ENCODE data around the gene TSHZ1.
"Not testable (repeated sequence)": the region's sequence is repeated elsewhere in the genome, so short reads cannot be mapped to it uniquely, and the experiment has no call there.

The TSHZ1 gene

GRCh38 chr18:75319905-75320304 lies 109.3 kb downstream of the TSHZ1 start:
- no peaks in the 10 kb centered on the region for H3K36me3 ChIP-seq (ENCODE audit: control insufficient read depth, insufficient read depth, low read length)

GRCh38 chr18:75320506-75320905 lies 109.9 kb downstream of the TSHZ1 start:
- Histone ChIP-seq H3K36me3 (ENCODE audit: control insufficient read depth, insufficient read depth, low read length) (no peaks in the 10 kb centered on the region), H3K27me3 (ENCODE audit: control insufficient read depth, insufficient read depth, low read length) (no peaks in the 10 kb centered on the region), H3K27ac (ENCODE audit: low read depth, low read length) (no peak overlapping the region), H3K4me3 (ENCODE audit: low read depth, low read length) (no peak overlapping the region), H3K9me3 (ENCODE audit: control insufficient read depth, insufficient read depth, low read length) (no peaks in the 10 kb centered on the region), H3K9ac (ENCODE audit: low read depth, low read length) (no peak overlapping the region), H3K4me1 (ENCODE audit: control insufficient read depth, insufficient read depth, low read length) (no peaks in the 10 kb centered on the region)

More at GRCh38 chr18:75319905-75320304, 109.3 kb downstream of the TSHZ1 start:
- Histone ChIP-seq H3K9ac (ENCODE audit: low read depth, low read length) (no peak overlapping the region), H3K4me1 (ENCODE audit: control insufficient read depth, insufficient read depth, low read length) (no peaks in the 10 kb centered on the region), H3K27me3 (ENCODE audit: control insufficient read depth, insufficient read depth, low read length) (no peaks in the 10 kb centered on the region), H3K4me3 (ENCODE audit: low read depth, low read length) (no peak overlapping the region), H3K9me3 (ENCODE audit: control insufficient read depth, insufficient read depth, low read length) (no peaks in the 10 kb centered on the region), H3K27ac (ENCODE audit: low read depth, low read length) (no peak overlapping the region)

- H3K36me3 ChIP-seq (ENCODE audit: control insufficient read depth, insufficient read depth, low read length) = no peaks in the 10 kb centered on the region
- H3K4me1 ChIP-seq (ENCODE audit: control insufficient read depth, insufficient read depth, low read length) = no peaks in the 10 kb centered on the region
- H3K27ac ChIP-seq (ENCODE audit: low read depth, low read length) = no peak overlapping the region
- no peaks in the 10 kb centered on the region for H3K27me3 ChIP-seq (ENCODE audit: control insufficient read depth, insufficient read depth, low read length)
- H3K4me3 ChIP-seq (ENCODE audit: low read depth, low read length) = no peak overlapping the region
- H3K9me3 ChIP-seq (ENCODE audit: control insufficient read depth, insufficient read depth, low read length) = no peaks in the 10 kb centered on the region
- no peak overlapping the region for H3K9ac ChIP-seq (ENCODE audit: low read depth, low read length)
These were observed 110.8 kb downstream of the TSHZ1 start for GRCh38 chr18:75321431-75321830.

GRCh38 chr18:75322206-75322605 lies 111.6 kb downstream of the TSHZ1 start:
- Histone ChIP-seq H3K9me3 (ENCODE audit: control insufficient read depth, insufficient read depth, low read length) (peaks cover 5% of the 10 kb centered on the region; the same call in 1 of the 2 replicates), H3K9ac (ENCODE audit: low read depth, low read length) (no peak overlapping the region), H3K4me3 (ENCODE audit: low read depth, low read length) (no peak overlapping the region), H3K36me3 (ENCODE audit: control insufficient read depth, insufficient read depth, low read length) (no peaks in the 10 kb centered on the region), H3K27me3 (ENCODE audit: control insufficient read depth, insufficient read depth, low read length) (no peaks in the 10 kb centered on the region), H3K27ac (ENCODE audit: low read depth, low read length) (no peak overlapping the region), H3K4me1 (ENCODE audit: control insufficient read depth, insufficient read depth, low read length) (no peaks in the 10 kb centered on the region)

GRCh38 chr18:75323821-75324585 lies 113.4 kb downstream of the TSHZ1 start:
- no peak overlapping the region for H3K4me3 ChIP-seq (ENCODE audit: low read depth, low read length)
- H3K4me1 ChIP-seq (ENCODE audit: control insufficient read depth, insufficient read depth, low read length) = no peaks in the 10 kb centered on the region
- H3K9ac ChIP-seq (ENCODE audit: low read depth, low read length) = no peak overlapping the region
- no peak overlapping the region for H3K27ac ChIP-seq (ENCODE audit: low read depth, low read length)
- no peaks in the 10 kb centered on the region for H3K27me3 ChIP-seq (ENCODE audit: control insufficient read depth, insufficient read depth, low read length)
- H3K9me3 ChIP-seq (ENCODE audit: control insufficient read depth, insufficient read depth, low read length) = peaks cover 14% of the 10 kb centered on the region
- H3K36me3 ChIP-seq (ENCODE audit: control insufficient read depth, insufficient read depth, low read length) = no peaks in the 10 kb centered on the region

- H3K27ac ChIP-seq (ENCODE audit: low read depth, low read length) = no peak overlapping the region
- no peaks in the 10 kb centered on the region for H3K4me1 ChIP-seq (ENCODE audit: control insufficient read depth, insufficient read depth, low read length)
- H3K9me3 ChIP-seq (ENCODE audit: control insufficient read depth, insufficient read depth, low read length) = peaks cover 14% of the 10 kb centered on the region
- H3K27me3 ChIP-seq (ENCODE audit: control insufficient read depth, insufficient read depth, low read length) = no peaks in the 10 kb centered on the region
- no peak overlapping the region for H3K4me3 ChIP-seq (ENCODE audit: low read depth, low read length)
- H3K36me3 ChIP-seq (ENCODE audit: control insufficient read depth, insufficient read depth, low read length) = no peaks in the 10 kb centered on the region
- no peak overlapping the region for H3K9ac ChIP-seq (ENCODE audit: low read depth, low read length)
These were observed 114.2 kb downstream of the TSHZ1 start for GRCh38 chr18:75324686-75325257.

GRCh38 chr18:75329753-75330152 lies 119.2 kb downstream of the TSHZ1 start:
- H3K9me3 ChIP-seq (ENCODE audit: control insufficient read depth, insufficient read depth, low read length) = peaks cover 14% of the 10 kb centered on the region
- not testable (repeated sequence) for H3K4me1 ChIP-seq (ENCODE audit: control insufficient read depth, insufficient read depth, low read length); H3K9ac ChIP-seq (ENCODE audit: low read depth, low read length); H3K27me3 ChIP-seq (ENCODE audit: control insufficient read depth, insufficient read depth, low read length); H3K4me3 ChIP-seq (ENCODE audit: low read depth, low read length); H3K36me3 ChIP-seq (ENCODE audit: control insufficient read depth, insufficient read depth, low read length); H3K27ac ChIP-seq (ENCODE audit: low read depth, low read length)

GRCh38 chr18:75330308-75330707 lies 119.7 kb downstream of the TSHZ1 start:
- peaks cover 14% of the 10 kb centered on the region for H3K9me3 ChIP-seq (ENCODE audit: control insufficient read depth, insufficient read depth, low read length)
- no peak overlapping the region for H3K9ac ChIP-seq (ENCODE audit: low read depth, low read length)
- H3K27me3 ChIP-seq (ENCODE audit: control insufficient read depth, insufficient read depth, low read length) = no peaks in the 10 kb centered on the region
- no peak overlapping the region for H3K27ac ChIP-seq (ENCODE audit: low read depth, low read length)
- H3K36me3 ChIP-seq (ENCODE audit: control insufficient read depth, insufficient read depth, low read length) = no peaks in the 10 kb centered on the region
- no peaks in the 10 kb centered on the region for H3K4me1 ChIP-seq (ENCODE audit: control insufficient read depth, insufficient read depth, low read length)
- no peak overlapping the region for H3K4me3 ChIP-seq (ENCODE audit: low read depth, low read length)

- no peaks in the 10 kb centered on the region for H3K36me3 ChIP-seq (ENCODE audit: control insufficient read depth, insufficient read depth, low read length)
- no peak overlapping the region for H3K27ac ChIP-seq (ENCODE audit: low read depth, low read length)
- H3K4me3 ChIP-seq (ENCODE audit: low read depth, low read length) = no peak overlapping the region
- no peaks in the 10 kb centered on the region for H3K27me3 ChIP-seq (ENCODE audit: control insufficient read depth, insufficient read depth, low read length)
- H3K9ac ChIP-seq (ENCODE audit: low read depth, low read length) = no peak overlapping the region
- H3K4me1 ChIP-seq (ENCODE audit: control insufficient read depth, insufficient read depth, low read length) = no peaks in the 10 kb centered on the region
- no peaks in the 10 kb centered on the region for H3K9me3 ChIP-seq (ENCODE audit: control insufficient read depth, insufficient read depth, low read length)
These were observed 124.3 kb downstream of the TSHZ1 start for GRCh38 chr18:75334869-75335268.

- H3K4me3 ChIP-seq (ENCODE audit: low read depth, low read length) = no peak overlapping the region
- no peaks in the 10 kb centered on the region for H3K9me3 ChIP-seq (ENCODE audit: control insufficient read depth, insufficient read depth, low read length)
- H3K27ac ChIP-seq (ENCODE audit: low read depth, low read length) = no peak overlapping the region
- no peak overlapping the region for H3K9ac ChIP-seq (ENCODE audit: low read depth, low read length)
- no peaks in the 10 kb centered on the region for H3K27me3 ChIP-seq (ENCODE audit: control insufficient read depth, insufficient read depth, low read length)
- H3K36me3 ChIP-seq (ENCODE audit: control insufficient read depth, insufficient read depth, low read length) = no peaks in the 10 kb centered on the region
- no peaks in the 10 kb centered on the region for H3K4me1 ChIP-seq (ENCODE audit: control insufficient read depth, insufficient read depth, low read length)
These were observed 124.9 kb downstream of the TSHZ1 start for GRCh38 chr18:75335511-75335910.

GRCh38 chr18:75336767-75337166 lies 126.2 kb downstream of the TSHZ1 start:
- H3K27ac ChIP-seq (ENCODE audit: low read depth, low read length) = no peak overlapping the region
- no peaks in the 10 kb centered on the region for H3K4me1 ChIP-seq (ENCODE audit: control insufficient read depth, insufficient read depth, low read length)
- no peak overlapping the region for H3K4me3 ChIP-seq (ENCODE audit: low read depth, low read length)
- H3K27me3 ChIP-seq (ENCODE audit: control insufficient read depth, insufficient read depth, low read length) = no peaks in the 10 kb centered on the region
- H3K9ac ChIP-seq (ENCODE audit: low read depth, low read length) = no peak overlapping the region
- no peaks in the 10 kb centered on the region for H3K36me3 ChIP-seq (ENCODE audit: control insufficient read depth, insufficient read depth, low read length)
- no peaks in the 10 kb centered on the region for H3K9me3 ChIP-seq (ENCODE audit: control insufficient read depth, insufficient read depth, low read length)

Data from HUES48 (cell line).